NOMO-1 treated with dmso at 0.1 percent for 144 hours (cell line): ENCODE data around the gene MDM2.
"Not testable (repeated sequence)": the region's sequence is repeated elsewhere in the genome, so short reads cannot be mapped to it uniquely, and the experiment has no call there.

Source experiments
- DNase-seq: peaks from one replicate; lab custom pipeline; 2025; ENCODE audit not compliant: unreplicated experiment; lab: John Stamatoyannopoulos, UW

MDM2 gene

DNA sequence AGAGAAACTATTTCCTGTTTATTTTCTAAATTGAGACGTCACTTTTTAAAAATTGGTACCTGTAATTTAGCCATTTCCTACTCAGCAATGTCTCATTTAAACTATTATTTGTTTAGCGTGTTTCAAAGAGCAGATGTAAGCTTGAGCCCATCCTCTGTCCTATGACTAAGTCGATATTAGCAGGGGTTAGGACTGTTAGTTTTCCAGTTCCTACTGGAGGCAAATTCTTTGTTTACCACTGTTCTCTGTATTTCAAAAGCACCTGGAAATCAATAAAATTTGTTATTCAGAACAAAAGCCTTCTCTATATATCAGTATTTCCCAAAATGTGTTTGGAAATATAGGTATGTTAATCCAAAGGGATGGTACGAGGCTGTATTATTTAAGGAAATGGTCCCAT, 42.4 kb downstream of the MDM2 start:
- no peak for DNase-seq

DNA sequence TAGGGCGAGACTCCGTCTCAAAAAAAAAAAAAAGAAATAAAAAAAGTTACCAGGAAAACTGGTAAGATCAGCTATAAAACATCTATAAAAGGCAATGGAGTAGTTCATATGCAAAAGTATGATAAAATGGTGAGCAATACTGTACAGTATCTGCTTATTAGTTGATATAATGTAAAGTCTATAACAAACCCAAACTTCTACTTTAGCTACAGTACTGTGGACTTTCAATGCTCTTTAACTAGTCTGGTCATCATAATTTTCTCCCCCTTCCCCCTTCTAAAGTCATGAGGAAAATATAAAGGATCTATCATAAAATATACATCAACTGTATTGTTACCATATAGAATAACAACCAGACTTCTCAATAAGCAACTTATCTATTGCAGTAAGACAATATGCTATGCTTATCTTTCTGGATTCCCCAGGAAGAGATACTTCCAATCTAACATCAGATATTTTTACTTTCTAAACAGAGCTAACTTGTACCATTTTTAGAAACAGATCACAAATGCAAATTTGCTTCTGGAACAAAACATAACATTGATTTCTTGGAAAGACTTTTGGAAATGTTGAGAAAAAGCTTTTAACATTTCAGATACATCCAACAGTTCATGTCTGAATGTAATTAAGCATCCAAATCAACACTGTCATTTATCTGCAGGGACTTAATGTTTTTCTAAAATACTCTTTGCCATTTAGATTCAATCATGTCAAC, 43.8 kb downstream of the MDM2 start:
- no peak for DNase-seq

DNA sequence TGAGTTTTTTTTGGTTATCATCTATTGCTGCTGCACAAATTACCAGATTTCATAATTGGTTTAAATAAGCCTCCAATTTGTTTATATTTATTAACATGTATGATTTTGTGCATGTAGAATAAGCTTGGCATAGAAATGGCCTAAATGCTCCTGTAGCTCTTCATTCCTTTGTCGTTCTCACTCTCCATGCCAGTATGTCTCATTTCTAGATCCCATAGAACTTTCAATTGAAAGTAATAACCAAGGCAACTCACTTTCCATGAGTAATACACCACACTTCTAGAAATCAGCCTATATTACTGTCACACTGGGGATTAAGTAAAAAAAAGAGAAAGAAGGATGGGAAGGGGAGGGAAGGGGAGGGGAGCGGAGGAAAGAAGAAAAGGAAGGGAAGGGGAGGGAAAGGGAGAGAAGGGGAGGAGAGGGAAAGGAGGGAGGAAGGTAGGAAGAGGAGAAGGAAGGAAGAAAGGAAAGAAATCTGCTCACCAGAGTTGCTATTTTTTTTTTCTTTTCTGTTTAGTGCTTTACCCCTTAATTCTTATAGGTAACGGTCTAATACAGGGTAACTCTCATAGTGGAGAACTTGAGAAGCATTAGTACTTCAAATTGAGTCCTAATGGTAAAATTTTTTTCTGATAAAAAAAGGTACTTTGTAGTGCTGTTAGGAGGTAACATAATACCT, 45.6 kb downstream of the MDM2 start:
- DNase-seq, result no peak

- no peak for DNase-seq
Observed at GRCh38 chr12:68854078-68854468, 46.1 kb downstream of the MDM2 start.

- DNase-seq, result no peak
Observed at GRCh38 chr12:68854554-68854953, 46.6 kb downstream of the MDM2 start.

DNA sequence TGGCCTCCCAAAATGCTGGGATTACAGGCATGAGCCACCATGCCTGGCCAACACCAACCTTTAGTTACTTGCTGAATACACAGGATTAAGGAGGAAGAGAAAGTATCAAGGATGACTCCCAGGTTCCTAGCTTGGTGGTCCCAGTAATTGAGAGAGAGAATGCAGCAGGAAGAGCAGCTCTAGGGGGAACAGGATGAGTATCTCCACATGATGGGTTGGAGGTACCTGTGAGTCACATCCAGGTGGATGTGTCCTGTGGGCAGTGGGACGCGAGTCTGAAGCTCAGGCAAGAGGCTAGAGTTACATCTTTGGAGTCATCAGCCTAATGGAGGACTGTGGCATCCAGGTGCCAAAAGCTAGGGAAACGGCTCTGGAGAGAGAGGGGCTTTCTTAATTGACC, 47.1 kb downstream of the MDM2 start:
- no peak for DNase-seq

DNA sequence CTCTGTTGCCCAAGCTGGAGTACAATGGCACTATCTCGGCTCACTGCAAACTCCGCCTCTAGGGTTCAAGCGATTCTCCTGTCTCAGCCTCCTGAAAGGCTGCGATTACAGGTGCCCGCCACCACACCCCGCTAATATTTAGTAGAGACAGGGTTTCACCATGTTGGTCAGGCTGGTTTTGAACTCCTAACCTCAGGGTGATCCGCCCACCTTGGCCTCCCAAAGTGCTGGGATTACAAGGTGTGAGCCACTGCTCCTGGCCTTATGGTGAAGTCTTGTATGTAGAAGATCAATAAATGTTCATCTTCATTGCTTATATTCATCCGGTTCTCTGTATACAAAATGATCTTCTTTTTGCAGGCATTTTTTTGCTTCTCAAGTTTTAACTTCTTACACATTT, 47.8 kb downstream of the MDM2 start:
- no peak for DNase-seq

GRCh38 chr12:68856510-68856909, 48.5 kb downstream of the MDM2 start:
- no peak for DNase-seq

DNA sequence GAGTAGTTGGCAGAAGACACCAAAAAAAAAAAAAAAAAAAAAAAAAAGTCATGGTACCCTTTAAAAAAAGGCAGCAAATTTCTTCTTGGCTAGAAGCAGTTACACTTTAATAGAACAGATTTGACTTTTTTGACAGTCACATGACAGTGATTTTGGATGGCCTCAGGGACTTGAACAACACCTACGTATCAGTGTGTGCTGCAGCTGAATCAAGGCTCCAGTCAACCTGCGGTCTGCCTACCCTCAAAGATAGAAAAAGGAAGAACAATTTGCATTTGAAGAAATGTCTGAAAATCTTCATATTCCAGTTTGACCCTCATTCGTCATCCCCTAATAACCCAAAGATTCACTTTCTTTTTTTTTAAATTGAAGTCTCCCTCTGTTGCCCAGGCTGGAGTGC, 53.9 kb downstream of the MDM2 start:
- no peak for DNase-seq

DNA sequence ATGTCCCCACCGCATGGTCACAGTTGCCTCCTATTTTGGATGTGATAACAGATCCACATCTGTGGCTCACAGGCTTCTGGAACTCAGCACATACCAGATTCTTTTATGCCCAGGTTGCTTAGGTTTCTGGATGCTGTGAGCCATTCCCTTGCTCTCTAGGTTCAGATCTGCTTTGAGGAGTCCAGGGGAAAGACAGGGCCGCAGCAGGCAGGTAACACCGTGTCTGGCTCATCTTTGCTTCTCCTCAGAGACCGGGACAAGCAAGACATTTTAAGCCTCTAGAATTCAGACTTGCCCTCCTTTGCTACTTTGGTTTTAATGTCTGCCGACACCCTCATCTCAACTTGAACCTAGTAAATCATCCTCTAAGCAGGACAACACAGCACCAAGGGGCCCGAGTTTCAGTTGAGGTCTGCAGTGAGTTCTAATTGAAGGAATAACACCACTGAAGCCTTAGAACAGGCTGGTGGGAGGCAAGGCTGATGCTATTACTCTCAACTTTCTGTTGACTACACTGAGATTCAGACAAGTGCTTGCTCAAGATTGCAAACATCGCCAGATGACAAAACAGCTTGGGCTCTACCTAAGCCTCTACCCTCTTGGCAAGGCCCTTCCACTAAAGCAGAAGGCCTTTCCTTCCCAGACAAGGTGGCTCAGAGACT, 55.3 kb downstream of the MDM2 start:
- DNase-seq, result no peak

DNA sequence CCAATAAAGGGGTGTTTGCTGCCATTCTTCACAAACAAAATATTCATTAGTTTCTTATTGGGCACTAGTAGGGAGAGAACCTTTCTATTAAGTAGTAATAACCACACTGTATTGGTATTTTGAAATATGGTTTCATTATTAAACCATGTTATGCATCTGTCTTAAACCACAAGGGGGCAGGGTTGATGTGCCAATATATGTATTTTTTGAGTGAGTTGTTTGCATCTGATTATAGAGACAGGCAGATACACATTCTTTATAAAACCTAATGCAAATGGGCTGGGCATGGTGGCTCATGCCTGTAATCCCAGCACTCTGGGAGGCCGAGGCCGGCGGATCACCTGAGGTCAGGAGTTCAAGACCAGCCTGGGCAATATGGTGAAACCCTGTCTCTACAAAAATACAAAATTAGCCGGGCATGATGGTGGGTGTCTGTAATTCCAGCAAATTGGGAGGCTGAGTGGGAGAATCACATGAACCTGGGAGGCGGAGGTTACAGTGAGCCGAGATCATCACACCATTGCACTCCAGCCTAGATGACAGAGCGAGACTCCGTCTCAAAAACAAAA, 56.0 kb downstream of the MDM2 start:
- not testable (repeated sequence) for DNase-seq

- no peak for DNase-seq
Observed at GRCh38 chr12:68864604-68865003, 56.6 kb downstream of the MDM2 start.

GRCh38 chr12:68865399-68866164, 57.6 kb downstream of the MDM2 start:
- DNase-seq, result no peak

DNA sequence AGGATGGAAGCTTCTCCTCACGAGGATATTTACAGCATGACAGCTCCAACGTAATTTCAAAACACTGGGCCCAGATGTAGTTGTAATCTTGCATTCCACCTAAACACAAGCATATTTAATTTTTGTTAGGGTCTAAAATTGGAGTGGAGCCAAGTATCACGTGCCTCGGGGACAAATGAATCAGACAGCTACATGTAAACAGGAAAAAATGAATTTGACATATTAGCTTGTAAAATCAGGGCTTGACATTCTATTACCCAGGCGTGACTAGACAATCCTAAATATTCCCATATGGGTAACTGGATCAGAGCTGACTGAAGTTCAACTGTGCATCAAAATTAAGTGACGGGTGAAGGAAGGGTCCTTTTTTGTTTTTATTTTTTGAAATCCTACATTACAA, 59.0 kb downstream of the MDM2 start:
- DNase-seq, result no peak

DNA sequence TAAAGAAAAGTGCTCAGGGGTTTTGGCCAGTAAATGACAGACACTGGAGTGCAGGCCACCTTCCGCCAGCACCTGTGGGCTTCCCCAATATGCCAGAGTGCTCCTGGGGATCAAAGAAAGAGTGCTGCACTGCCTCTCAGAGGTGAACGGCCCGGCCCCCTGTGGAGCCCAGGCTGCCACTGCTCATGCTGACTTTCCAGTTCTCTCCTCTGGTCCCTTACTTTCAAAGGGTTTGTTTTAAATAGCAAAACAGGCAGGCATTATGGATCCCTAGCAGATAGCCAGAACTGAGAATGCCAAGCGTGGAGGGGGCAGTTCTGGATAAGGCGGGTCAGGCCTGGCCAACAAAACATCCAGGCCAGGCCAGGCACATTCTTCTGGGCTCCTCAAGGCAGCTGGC, 59.6 kb downstream of the MDM2 start:
- no peak for DNase-seq

DNA sequence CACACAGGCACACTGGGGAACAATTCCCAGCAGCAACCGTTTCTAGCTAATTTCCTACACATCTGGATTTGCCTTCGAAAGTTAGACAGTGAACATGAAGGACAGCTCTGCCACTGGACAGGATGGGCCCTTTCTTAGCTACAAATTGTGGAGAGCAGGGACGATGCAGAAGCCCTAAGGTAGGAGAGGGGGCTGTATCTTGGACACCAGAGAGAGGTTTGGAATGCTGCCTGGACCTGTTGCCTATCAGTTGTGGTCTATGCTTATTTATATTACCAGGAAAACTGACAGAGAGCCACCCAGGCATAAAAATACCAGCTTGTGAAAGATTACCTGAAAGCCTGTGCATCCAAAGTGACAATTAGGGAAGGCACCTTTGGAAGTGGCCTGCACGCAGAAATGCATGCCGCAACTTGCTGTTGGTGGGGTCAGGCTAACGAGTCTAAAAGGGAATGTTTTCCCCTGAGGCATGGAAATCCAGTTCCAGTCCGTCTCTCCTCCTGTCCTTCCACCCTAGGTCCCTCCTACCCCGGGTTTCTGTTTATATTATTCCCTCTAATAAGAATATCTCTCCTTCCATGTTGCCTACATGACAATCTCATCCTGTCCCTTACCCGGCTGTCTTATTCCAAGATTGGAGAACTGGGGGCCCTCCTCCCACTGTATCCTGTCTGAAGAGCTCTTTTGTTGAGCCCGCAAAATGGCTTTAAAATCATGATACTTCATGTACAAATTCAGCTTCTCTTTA, 60.2 kb downstream of the MDM2 start:
- no peak for DNase-seq

DNA sequence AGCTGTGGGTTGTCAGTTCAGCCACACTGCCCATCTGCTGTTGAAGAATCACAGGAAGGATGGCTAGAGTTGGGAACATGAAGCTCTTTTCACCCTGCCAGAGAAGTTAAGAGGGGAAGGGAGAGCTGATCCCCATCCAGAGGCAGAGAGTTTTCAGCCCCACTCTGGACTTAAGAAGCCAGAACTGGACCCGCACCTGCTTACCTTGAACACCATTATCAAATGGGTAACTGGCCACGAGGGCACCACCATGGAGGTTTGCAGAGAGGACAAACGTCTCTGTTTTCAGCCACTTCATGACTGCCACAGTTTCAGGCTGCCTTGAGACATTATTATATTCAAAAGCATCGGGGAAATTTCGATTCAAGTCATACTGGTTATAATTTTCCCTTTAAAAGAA, 62.0 kb downstream of the MDM2 start:
- DNase-seq, result no peak

GRCh38 chr12:68870443-68870842, 62.5 kb downstream of the MDM2 start:
- DNase-seq, result no peak

DNA sequence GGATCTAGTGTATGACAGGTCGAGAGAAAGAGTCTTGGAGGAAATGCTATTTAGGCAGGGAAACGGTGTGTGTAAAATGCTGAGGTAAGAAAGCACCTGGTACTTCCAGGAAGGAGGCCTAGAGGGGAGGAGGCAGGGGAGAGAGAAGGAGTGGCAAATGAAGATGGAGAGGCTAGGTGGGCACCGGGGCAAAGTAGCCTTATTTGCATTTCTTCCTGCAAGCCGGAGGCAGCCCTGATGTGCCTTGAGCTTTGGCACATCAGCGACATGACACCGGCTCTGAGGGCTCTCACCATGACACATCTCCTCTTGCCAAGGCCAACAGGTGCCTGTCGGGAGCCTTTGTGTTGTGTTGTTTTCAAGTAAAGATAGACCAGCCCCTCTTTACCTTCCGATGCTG, 63.4 kb downstream of the MDM2 start:
- DNase-seq, result no peak

DNA sequence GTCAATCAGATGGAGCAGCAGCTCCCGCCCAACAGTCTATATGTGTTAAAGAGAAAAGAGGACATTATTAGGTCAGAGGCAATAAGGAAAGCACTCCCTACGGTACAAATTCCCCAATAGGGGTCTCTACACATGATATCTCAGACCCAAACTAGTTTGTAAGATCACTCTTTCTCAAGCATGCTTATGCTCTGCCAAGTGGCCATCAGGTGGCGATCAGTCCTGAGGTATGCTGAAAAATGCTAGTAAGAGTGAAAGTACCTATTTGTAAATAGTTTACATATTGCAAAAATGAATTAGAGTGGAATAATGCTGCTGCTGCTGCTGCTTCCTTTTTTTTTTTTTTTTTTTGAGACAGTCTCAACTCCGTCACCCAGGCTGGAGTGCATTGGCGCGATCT, 63.9 kb downstream of the MDM2 start:
- DNase-seq, result no peak

DNA sequence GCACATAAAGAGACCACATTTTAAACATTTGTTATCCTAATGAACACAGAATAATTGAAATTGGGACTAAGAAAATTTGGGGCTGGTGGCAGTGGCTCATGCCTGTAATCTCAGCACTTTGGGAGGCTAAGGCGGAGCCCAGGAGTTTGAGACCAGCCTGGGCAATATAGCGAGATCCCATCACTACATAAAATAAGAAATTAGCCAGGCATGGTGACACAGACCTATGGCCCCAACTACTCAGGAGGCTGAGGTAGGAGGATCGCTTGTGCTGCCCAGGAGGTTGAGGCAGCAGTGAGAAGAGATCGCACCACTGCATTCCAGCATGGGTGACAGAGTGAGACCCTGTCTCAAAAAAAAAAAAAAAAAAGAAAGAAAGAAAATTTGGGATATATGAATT, 65.3 kb downstream of the MDM2 start:
- no peak for DNase-seq
